HPDE6-E6E7 (cell line): ENCODE measurements around the gene SNRNP200.
"Not testable (repeated sequence)": the region's sequence is repeated elsewhere in the genome, so short reads cannot be mapped to it uniquely, and the experiment has no call there.

Experiments
- DNase-seq: peaks from one replicate; pipeline ENCODE4 v3.0.0; 2011; ENCODE audit warnings: missing footprints; ENCODE audit errors: extremely low spot score

SNRNP200 gene

GRCh38 chr2:96274355-96275056 is 30.8 kb downstream of the SNRNP200 start:
- no peak for DNase-seq

GRCh38 chr2:96273763-96274162 is 31.6 kb downstream of the SNRNP200 start:
- no peak for DNase-seq

DNA sequence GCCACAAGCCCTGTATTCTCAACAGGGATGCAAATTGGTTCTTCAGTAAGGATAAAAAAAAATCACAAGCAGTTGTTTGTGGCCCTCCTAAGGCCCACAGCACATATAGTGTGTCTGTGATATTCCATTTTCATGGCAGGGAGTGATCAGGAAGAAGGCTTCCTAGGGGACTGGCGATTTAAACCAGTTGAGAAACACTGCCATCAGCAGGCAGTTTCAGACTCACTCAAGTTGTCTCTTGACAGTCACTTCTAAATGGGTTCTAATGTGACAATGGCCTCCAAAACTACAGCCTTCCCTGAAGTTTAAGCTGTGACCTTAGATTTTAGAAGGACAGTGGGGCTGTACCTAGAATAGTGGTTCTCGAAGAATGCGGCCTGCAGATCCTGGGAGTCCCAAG is 33.4 kb downstream of the SNRNP200 start:
- DNase-seq: no peak

GRCh38 chr2:96267159-96267971 is 38.0 kb downstream of the SNRNP200 start:
- DNase-seq: no peak

- peak; percentile 98 for DNase-seq
These were observed 39.3 kb downstream of the SNRNP200 start, which contains the start of the genes CIAO1 and TMEM127 for GRCh38 chr2:96265840-96266679. CIAO1 (plus strand) TSS chr2:96266225; CDS start chr2:96266351, 126 bp downstream. TMEM127 (minus strand) TSS chr2:96265997; CDS start chr2:96265381, 616 bp downstream.

DNA sequence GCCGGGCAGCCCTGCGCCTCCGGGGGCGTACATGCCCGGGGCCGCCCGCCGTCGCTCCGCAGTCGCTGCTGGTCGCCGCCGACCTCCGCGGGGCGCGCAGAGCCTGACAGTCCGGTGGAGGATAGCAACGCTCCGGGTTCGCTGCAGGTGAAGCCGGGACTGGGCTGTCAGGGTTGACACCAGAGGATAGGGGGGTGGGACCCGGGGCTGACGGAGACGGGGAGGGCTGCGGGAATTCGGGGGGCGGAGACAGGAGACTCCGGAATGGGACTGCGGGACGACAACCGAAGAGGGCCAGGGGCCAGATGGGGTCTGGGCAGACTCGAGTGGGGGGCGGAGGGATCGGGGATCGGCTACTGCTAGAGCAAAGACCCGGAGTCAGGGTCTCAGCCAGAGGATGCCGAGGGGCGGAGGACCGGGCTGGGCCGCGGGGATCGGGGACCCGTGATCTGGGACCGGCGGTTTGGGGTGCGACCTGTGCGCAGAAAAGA is 40.0 kb downstream of the SNRNP200 start:
- DNase-seq: peak; percentile 47

- peak; percentile 21 for DNase-seq
These were observed 40.5 kb downstream of the SNRNP200 start for GRCh38 chr2:96264656-96265348.

- no peak for DNase-seq
These were observed 41.3 kb downstream of the SNRNP200 start for GRCh38 chr2:96264086-96264485.

GRCh38 chr2:96262306-96262705 is 43.0 kb downstream of the SNRNP200 start:
- DNase-seq: no peak

DNA sequence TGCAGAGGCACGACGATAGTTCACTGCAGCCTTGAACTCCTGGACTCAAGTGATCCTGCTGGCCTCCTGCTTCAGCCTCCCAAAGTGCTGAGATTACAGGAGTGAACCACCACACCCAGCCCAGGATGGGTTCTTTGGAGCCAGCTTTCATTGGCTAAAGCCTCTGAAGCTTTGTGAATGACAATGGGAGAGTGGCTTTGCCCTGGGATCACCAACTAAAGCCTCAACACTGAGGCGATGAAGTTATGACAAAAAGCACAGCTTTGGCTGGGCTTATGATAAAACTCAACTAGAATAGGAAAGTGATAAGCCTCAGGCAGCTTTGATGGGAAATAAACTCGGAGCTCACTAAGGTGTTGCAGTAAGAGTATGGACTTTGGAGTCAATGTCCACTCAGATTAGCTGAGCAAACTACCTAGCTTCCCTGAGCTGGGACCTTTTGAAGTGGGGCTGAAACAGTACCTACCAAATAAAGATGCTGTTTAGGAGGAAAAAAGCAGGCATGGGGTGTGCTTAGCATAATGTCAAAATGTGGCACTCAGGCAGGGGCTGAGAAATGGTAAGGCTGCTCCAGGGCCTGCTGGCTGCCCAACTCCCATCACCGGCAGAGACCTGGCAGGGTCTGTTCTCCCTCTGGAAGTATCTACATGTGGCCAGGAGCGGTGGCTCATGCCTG is 43.9 kb downstream of the SNRNP200 start:
- DNase-seq: no peak

DNA sequence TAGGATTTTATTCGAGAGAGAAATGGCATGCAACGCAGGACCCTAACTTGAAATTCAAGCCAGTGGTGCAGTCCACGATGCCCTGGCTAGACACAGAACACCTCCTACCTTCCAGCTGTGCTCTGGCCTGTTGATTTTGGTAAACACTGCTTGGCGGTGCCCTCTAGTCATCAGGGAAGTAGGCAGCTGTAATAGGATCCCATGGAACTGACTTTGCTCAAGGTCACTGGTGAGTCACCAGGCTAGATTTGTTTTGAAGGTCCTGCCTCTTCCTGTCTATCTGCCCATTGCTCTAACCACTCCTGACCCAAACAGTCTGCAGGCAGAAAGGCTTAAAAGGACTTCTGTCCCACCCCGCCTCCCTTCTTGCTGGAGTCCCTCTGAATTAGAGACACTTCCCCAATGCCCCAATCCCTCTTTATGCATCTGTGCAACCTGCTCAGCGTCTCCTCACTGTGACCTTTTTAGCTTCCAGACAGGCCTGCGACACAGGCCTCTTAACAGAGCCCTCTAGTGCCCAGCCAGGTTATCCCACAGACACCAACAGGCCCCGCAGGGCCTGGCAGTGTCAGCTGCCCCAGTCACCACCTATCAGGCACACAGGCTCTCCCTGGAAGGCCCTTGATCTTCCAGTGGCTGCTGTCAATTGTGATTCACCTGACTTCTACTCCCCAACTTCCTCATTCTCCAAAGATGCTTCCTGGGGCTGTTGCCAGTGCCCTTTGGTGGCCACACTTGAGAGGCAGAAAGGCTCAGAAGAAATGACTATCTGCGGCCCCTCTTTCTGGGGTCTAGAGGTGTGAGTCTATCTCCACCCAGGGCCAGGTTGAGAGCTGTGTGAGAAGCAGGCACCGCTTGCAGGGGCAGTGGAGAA is 44.7 kb downstream of the SNRNP200 start:
- DNase-seq: peak; percentile 94

DNA sequence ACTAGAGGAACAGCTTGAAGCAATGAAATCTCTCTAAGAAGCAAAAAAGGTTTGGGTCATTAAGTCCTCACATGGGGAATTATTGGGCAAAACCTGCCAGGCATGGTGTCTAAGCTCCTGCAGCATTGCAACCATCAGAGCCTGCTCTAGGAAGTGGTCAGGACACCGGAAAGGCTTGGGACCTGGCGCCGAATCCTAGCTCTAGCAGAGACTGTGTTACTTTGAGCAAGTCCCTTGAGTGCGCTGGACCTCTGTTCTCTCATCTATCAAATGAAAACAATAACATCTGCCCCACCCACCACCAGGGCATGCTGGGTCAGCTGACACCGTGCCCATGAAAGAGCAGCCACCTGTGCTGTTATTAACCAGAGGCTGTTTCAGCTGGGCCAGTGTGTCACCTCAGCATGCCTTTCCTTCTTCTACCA is 45.8 kb downstream of the SNRNP200 start:
- DNase-seq: no peak

DNA sequence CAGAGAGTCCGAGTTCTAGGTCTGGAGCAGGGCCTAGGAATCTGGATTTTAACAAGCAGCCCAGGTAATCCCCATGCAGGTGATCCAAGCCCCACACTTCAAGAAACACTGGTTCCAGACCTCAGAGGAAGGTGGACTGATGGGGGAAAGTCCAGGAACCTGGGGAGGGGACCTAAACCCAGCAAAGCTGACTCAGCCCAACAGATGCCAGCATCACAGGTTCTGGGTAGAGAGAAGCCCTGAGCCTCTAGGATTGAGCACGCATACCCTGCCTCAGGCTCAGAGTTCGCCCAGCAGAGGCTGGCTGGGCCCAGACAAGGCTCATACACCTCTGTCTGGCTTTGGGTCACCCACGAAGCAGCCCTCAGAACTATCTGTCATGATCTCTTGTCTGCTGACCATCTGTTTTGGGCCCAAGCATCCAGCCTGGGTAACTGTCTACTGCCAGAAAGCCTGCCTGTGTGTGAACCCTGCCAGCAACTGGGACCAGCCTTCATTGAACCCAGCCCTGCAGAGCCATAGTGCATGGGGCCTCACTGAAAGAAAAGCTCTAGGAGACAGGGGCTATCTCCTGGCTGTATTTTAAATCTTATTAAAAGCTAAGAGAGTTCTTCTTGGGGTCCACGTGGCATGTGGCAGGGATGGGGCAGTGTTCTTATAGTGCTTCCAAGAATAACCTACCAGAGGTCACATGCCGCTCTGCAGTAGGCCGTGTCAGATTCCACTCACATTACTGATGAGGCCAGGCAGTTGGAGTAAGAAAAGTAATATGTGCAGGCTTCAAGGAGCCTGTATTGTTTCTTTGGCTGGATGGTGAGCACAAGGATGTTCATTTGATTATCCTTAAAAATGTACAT is 47.0 kb downstream of the SNRNP200 start:
- no peak for DNase-seq

GRCh38 chr2:96257744-96258143 is 47.6 kb downstream of the SNRNP200 start:
- DNase-seq: not testable (repeated sequence)

- no peak for DNase-seq
These were observed 48.7 kb downstream of the SNRNP200 start for GRCh38 chr2:96256611-96257113.

GRCh38 chr2:96254571-96254970 is 50.8 kb downstream of the SNRNP200 start:
- no peak for DNase-seq

DNA sequence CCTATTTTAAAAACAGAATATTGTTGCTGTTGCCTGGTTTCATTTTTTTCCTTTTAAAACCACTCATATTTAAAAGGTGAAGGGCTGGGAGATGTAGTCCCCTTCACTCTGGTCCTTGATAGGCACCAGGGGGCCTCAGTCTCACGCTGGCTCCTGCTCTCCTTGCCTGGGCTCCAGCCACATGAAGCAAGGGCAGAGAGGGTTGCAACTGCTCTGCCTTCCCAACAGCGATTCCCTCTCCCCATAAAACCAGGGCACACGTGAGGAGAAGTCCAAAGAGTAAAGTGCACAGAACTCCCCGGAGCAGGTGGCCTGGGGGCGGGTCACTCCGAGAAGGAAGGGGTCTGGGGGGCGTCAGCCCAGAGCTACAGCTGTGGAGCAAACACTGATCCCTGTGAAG is 52.3 kb downstream of the SNRNP200 start:
- DNase-seq: no peak

DNA sequence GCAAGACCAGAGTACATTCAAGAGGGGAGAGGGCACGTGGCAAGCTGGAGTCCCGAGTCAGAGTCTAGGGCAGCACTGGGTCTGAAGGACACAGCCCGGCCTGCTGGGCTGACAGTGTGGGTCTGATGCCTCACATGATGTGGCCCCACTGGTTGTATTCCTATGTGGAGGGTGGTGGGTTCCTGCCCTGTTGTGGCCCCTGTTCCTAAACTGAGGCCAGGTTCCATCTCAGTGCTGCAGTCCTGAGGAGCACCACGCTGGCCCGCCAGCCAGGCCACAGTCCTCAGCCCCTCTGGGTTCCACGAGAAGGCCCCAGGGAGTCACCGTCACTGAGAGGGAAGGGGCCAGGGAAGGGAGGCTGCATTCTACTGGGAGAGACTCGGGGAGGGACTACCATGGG is 52.8 kb downstream of the SNRNP200 start:
- DNase-seq: no peak
